Measurements from ENCODE around the gene RFTN1. TPM values are rescaled to one million over a fixed set of nuclear protein-coding genes. Genes with fewer than 3 reads are reported as not detected.

RFTN1 gene
- total and polyA plus RNA-seq, 2 of the 8 experiments (the other 6 are each of a cell fraction or from before 2014, with no cell fraction given): 4.6 to 6.7 TPM

GRCh38 chr3:16365491-16366128 is 147.9 kb downstream of the RFTN1 start:
- no peak overlapping the region for H3K4me2 ChIP-seq (ENCODE audit: insufficient read depth in 1 of 2, low read depth in 2 of 2, low read length in 2 of 2)
- H2BK5ac ChIP-seq (ENCODE audit: low read depth, low read length): no peak overlapping the region
- no peak overlapping the region for H2AK5ac ChIP-seq (ENCODE audit: low read depth, low read length)
- no peak overlapping the region for H3K18ac ChIP-seq (ENCODE audit: extremely low read depth, low read length)
- ChIA-PET POLR2A (ENCODE audit: partially characterized antibody) (no interaction called here), CTCF (ENCODE audit: partially characterized antibody) (interaction anchor here (0.9 to 2.6 kb wide), 13 partner anchors 9 to 186 kb away, joined by 3 to 12 read pairs (median 7); partner anchors contain the start of gene RFTN1)
- no peak overlapping the region for H3K14ac ChIP-seq (ENCODE audit: insufficient read length)
- H2BK120ac ChIP-seq (replicated peaks; ENCODE audit: low read depth, low read length): no peak overlapping the region
- DNase-seq (ENCODE audit: low read depth in 1 of 2, low spot score in 2 of 2) (no peak), FAIRE-seq (no peak)
- H3K79me2 ChIP-seq (ENCODE audit: control insufficient read depth in 1 of 2, insufficient read depth in 2 of 2, low read length in 2 of 2): no peaks in the 10 kb centered on the region
- peaks cover 6 to 15% (median 10%) of the 10 kb centered on the region in 4 experiments for H3K4me1 ChIP-seq (replicated peaks in 1 of 4; ENCODE audit: control insufficient read depth in 3 of 4, insufficient read depth in 4 of 4, low read length in 3 of 4)
- H3K4ac ChIP-seq (replicated peaks; ENCODE audit: insufficient read length, low read depth, low read length): no peak overlapping the region
- H3K9ac ChIP-seq (replicated peaks in 1 of 4; ENCODE audit: extremely low read depth in 1 of 4, low read depth in 3 of 4, low read length in 3 of 4): no peak overlapping the region
- no peaks in the 10 kb centered on the region for H3K27me3 ChIP-seq (replicated peaks in 1 of 4; ENCODE audit: control insufficient read depth in 3 of 4, extremely low read depth in 1 of 4, insufficient read depth in 3 of 4, low read length in 3 of 4)
- no peak overlapping the region for H2BK12ac ChIP-seq (ENCODE audit: low read depth, low read length)
- no peak overlapping the region for H2AFZ ChIP-seq (ENCODE audit: low read length)
- WGBS, 2 experiments (ENCODE audit: extremely low coverage in 1 of 2, insufficient coverage in 1 of 2, insufficient read length in 1 of 2, insufficient replicate concordance in 2 of 2, low coverage in 1 of 2, low lambda C conversion rate in 2 of 2, missing lambda C conversion rate in 1 of 2): 73% methylated on average over 6 of the region's 6 CpGs; no CpG with 5 or more reads in 1 of the 2 experiments
- no peaks in the 10 kb centered on the region for H3K9me3 ChIP-seq (ENCODE audit: insufficient read depth in 2 of 2, low read depth in 1 of 2, low read length in 1 of 2)
- H4K5ac ChIP-seq (ENCODE audit: insufficient read length, low read depth, low read length): no peak overlapping the region
- H3K36me3 ChIP-seq (ENCODE audit: control insufficient read depth in 2 of 4, insufficient read depth in 4 of 4, low read length in 3 of 4): no peaks in the 10 kb centered on the region
- no peak overlapping the region for H2BK20ac ChIP-seq (ENCODE audit: low read length)
- no peak overlapping the region for H3K56ac ChIP-seq (replicated peaks; ENCODE audit: insufficient read length, low read depth, low read length)
- no peak overlapping the region for H3K23ac ChIP-seq (ENCODE audit: insufficient read length)
- H2BK15ac ChIP-seq (ENCODE audit: low read length): no peak overlapping the region
- H4K8ac ChIP-seq (ENCODE audit: extremely low read depth, insufficient read depth, low read length): no peak overlapping the region
- no peak overlapping the region for H3K27ac ChIP-seq (ENCODE audit: low read depth, low read length)
- no peaks in the 10 kb centered on the region for H3K23me2 ChIP-seq (ENCODE audit: low read depth, low read length)
- no peaks in the 10 kb centered on the region for H3K79me1 ChIP-seq (ENCODE audit: low read depth, low read length)
- no peak overlapping the region for H4K91ac ChIP-seq (replicated peaks; ENCODE audit: insufficient read length, low read length)
- H4K20me1 ChIP-seq (replicated peaks in 1 of 2; ENCODE audit: control insufficient read depth in 1 of 2, insufficient read depth in 2 of 2, low read length in 2 of 2): no peaks in the 10 kb centered on the region
- no peak overlapping the region for H3K4me3 ChIP-seq (ENCODE audit: extremely low read depth in 1 of 4, insufficient read depth in 2 of 4, low read depth in 3 of 4, low read length in 4 of 4)
- TF ChIP-seq HDAC6 (IDR thresholded peaks at IDR 0.05; ENCODE audit: low read depth, low read length) (no peak), EGR1 (IDR thresholded peaks at IDR 0.05; ENCODE audit: borderline replicate concordance, low read depth, low read length) (no peak), NRF1 (IDR thresholded peaks at IDR 0.05; ENCODE audit: low read depth, low read length) (no peak), SP4 (IDR thresholded peaks at IDR 0.05; ENCODE audit: low read length) (no peak), KDM5A (IDR thresholded peaks at IDR 0.05; ENCODE audit: low read length) (no peak), CBX5 (IDR thresholded peaks at IDR 0.05; ENCODE audit: low read depth, low read length) (no peak), SIRT6 (IDR thresholded peaks at IDR 0.05; ENCODE audit: low read length) (no peak)

Measured in H1 (cell line).